Measurements from ENCODE around the gene DEF6.
"Not testable (repeated sequence)": the region's sequence is repeated elsewhere in the genome, so short reads cannot be mapped to it uniquely, and the experiment has no call there.

DEF6 gene

GRCh38 chr6:35280903-35281302 lies 16.7 kb upstream of the DEF6 start:
- no peak for DNase-seq

- no peak for DNase-seq
These were observed 15.1 kb upstream of the DEF6 start for GRCh38 chr6:35282472-35282871.

GRCh38 chr6:35283361-35283760 lies 14.3 kb upstream of the DEF6 start:
- DNase-seq, result no peak

DNA sequence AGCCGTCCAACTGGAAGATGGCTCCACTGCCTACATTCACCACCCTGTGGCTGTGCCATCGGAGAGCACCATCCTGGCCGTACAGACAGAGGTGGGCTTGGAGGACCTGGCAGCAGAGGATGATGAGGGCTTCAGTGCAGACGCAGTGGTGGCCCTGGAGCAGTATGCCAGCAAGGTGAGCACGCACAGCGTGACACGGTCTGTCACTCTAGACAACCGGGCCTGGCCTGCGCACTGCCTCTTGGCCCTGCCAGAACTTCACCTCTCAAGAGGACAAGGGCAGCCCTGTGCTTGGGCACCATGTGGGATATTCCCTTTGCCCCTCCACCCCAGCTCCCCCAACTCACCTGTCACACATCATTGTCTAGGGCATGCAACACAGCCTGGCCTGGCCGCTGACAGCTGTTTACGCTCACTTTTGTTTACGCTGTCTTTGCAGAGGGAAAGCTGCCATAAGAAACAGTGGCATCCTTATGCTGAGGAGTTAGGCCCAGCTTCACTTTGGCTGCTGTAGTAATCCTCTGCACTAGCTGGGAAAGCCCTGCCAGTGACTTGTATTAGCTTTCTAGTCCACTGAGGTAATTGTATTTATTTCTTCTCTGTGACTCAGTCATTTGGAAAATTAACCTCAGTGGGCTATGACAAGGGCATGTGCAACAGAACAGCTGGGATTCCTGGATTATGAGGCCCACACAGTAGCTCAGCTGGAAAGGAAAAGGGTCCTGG lies 9.8 kb upstream of the DEF6 start:
- no peak for DNase-seq

GRCh38 chr6:35288834-35289233 lies 8.8 kb upstream of the DEF6 start:
- DNase-seq, result no peak

GRCh38 chr6:35291491-35291890 lies 6.1 kb upstream of the DEF6 start:
- no peak for DNase-seq

DNA sequence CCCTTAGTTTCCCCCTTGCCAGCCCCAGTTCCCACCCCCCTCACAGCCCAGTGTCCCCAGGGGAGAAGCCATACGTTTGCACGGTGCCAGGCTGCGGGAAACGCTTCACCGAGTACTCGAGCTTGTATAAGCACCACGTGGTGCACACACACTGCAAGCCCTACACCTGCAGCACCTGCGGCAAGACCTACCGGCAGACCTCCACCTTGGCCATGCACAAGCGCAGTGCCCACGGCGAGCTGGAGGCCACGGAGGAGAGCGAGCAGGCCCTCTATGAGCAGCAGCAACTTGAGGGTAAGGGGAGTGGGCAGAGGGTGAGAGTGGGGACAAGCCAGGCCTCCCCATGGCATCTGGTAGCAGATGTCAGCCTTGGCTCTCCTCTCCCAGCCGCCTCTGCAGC lies 5.1 kb upstream of the DEF6 start:
- no peak for DNase-seq

DNA sequence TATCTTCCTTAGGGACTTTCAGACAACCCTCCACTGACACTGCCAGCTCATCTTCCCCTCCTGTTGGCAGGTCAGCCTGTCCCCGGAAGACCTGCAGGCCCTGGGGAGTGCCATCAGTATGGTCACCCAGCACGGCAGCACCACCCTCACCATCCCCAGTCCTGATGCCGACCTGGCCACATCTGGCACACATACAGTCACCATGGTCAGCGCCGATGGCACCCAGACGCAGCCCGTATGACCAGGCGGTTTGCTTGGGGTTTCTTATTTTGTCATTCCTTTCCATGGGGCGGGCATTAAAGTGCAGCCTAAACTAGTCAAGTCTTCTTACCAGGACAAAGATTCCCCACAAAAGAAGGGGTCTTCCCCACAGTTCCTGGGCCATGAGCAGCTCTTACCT lies 3.9 kb upstream of the DEF6 start:
- DNase-seq, result no peak

DNA sequence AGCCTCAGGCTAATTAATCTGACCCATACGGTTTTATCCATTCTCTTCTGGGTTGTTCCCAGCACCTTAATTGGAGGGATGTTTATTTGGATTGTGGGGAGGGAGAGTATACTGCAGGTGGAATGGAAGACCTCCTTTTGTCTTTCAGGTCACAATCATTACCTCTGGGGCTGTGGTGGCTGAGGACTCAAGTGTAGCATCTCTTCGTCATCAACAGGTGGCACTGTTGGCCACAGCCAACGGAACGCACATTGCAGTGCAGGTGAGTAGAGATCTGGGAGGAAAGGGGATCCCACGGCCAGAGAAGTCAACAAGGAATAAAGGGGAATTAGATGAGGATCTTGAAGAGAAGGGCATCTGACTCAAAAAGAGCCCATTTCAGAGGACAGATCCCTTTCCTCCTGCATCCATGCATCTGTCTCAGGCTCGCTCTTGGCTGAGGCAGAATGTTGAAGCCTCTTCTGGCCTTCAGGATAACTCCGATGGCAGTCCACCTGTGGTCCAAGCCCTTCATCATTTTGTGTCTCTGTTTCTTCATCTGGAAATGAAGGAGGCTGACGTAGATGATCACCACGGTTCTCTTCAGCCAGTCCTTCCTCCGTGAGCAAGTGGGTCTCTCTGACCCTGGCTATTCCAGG lies 3.2 kb upstream of the DEF6 start:
- no peak for DNase-seq

DNA sequence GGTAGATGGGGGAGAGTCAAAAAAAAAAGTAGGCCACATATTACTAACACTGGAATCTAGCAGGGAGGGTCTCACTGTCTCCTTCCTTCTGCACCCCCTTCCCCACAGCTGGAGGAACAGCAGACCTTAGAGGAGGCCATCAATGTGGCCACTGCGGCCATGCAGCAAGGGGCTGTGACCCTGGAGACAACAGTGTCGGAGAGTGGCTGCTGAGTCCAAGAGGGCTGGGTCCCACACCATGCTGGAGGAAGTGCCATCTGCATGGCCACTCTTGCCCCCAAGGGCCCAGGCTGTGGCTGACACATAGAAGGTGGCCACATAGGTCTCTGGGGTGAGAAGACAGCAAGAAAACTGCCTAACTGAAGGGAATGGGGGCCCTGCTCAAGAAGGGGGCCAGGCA lies 2.6 kb upstream of the DEF6 start:
- DNase-seq, result no peak

GRCh38 chr6:35295521-35296315 lies 1.9 kb upstream of the DEF6 start:
- no peak for DNase-seq

GRCh38 chr6:35296931-35297600 lies 552 bp upstream of the DEF6 start:
- no peak for DNase-seq

- DNase-seq, result no peak
These were observed 1.1 kb downstream of the DEF6 start for GRCh38 chr6:35298625-35299140.

GRCh38 chr6:35299674-35300073 lies 2.1 kb downstream of the DEF6 start:
- no peak for DNase-seq

- no peak for DNase-seq
These were observed 3.2 kb downstream of the DEF6 start for GRCh38 chr6:35300848-35301247.

- DNase-seq, result peak; percentile 80
These were observed 5.1 kb downstream of the DEF6 start for GRCh38 chr6:35302604-35303241.

GRCh38 chr6:35304299-35304698 lies 6.7 kb downstream of the DEF6 start:
- no peak for DNase-seq

DNA sequence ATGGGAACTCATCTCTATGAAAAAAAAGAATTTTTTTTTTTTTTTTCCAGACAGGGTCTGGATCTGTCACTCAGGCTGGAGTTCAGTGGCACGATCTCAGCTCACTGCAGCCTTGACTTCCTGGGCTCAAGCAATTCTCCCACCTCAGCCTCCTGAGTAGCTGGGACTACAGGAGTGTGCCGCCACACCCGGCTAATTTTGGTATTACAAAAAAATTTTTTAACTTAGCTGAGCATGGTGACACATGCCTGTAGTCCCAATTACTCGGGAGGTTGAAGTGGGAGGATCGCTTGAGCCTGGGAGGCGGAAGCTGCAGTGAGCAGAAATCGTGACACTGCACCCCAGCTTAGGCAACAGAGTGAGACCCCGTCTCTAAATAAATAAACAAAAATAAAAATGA lies 7.5 kb downstream of the DEF6 start:
- no peak for DNase-seq

DNA sequence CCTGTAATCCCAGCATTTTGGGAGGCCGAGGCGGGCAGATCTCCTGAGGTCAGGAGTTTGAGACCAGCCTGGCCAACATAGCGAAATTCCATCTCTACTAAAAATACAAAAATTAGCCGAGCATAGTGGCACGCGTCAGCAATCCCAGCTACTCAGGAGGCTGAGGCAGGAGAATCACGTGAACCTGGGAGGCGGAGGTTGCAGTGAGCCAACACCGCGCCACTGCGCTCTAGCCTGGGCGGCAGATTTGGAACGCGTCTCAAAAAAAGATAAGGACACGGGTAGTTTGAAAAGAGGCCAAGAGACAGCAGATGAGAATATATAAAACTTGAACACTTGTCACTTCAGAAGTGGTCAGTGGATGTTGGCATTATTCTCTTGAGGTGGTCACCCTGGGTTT lies 9.5 kb downstream of the DEF6 start:
- DNase-seq, result not testable (repeated sequence)

DNA sequence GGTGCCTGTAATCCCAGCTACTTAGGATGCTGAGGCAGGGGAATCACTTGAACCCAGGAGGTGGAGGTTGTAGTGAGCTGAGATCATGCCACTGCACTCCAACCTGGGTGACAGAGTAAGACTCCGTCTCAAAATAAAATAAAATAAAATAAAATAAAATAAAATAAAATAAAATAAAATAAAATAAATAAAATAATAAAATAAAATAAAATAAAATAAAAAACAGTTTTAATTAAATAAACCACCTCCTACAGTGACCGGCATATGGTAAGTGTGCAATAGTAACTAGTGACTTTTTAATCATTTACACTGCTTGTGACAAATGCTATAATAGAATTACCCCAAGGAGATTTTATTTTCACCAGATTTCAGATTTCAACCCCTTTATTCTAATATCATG lies 10.9 kb downstream of the DEF6 start:
- DNase-seq, result not testable (repeated sequence)

DNA sequence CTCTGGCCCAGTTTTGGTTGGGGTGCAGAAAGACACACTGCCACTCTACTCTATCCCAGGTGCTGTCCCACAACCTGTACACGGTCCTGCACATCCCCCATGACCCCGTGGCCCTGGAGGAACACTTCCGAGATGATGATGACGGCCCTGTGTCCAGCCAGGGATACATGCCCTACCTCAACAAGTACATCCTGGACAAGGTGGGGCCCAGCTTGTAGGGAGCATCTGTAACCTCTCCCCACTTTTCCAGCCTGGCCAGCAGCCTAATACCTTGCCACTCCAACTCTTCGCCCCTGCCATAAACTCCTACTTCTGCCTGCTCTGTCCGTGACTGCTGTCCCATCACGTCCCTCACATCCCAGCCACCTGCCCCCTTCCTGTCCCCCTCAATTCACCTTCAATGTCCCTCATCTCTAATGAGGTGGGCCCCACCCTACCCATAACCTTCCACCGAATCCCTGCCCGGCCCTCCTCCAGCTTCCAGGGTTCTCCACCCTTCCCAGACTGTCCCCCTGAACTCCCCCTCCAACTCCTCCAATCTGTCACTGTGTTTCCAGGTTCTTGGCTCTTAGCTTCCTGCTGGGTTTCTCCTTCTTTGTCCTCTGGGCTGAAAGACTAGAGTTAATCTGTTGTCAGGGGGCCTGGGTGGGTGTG lies 12.1 kb downstream of the DEF6 start:
- DNase-seq, result no peak

DNA sequence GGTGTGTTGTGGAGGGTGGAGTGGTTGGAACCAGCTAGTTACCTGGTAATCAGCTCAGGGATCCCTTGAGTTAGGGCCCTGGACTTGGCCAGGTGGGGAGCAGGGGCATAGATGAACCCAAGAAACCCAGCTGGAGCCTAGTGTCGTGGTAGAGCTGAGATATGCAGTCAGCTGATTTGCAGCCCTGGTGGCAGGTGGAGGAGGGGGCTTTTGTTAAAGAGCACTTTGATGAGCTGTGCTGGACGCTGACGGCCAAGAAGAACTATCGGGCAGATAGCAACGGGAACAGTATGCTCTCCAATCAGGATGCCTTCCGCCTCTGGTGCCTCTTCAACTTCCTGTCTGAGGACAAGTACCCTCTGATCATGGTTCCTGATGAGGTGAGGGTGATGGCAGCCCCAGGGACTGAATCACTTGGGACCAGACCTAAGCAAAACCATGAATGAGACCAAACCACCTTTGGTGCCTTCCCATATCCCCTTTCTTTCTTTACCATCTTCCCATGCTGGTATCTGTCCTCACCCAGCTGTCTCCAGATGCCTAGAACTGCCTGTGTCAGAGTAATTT lies 12.7 kb downstream of the DEF6 start:
- DNase-seq, result no peak
